ENCODE measurements around the gene NOC4L. TPM values are rescaled to one million over a fixed set of nuclear protein-coding genes. Genes with fewer than 3 reads are reported as not detected.

Gene NOC4L
- polyA plus RNA-seq, 1 of the 3 experiments (the other 2 are of a cell fraction) = 12.9 TPM

DNA sequence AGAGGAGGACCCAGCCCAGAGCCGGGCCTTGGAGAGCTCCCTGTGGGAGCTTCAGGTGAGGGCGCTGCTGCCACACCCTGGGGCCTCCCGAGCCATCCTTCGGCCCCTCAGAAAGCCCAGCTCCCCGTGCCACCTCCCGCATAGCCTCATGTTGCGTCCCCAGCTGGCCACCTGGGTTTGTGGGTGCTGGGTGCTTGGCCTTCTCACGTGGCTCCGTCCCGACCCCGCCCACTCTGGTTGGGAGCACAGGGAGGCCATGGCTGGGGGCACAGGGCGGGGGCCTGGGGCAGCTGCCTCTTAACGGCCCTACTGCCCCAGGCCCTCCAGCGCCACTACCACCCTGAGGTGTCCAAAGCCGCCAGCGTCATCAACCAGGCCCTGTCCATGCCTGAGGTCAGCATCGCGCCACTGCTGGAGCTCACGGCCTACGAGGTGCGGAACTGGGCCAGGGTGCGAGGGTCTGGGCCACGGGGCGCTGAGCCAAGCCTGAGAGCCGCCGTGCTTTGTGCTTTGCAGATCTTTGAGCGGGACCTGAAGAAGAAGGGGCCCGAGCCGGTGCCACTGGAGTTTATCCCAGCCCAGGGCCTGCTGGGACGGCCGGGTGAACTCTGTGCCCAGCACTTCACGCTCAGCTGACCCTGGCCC, 7.6 kb downstream of the NOC4L start:
- Histone ChIP-seq H4K20me1 (ENCODE audit: insufficient read depth) (0 out of 2 replicates have a peak, but pooled peaks cover 3% of the 10 kb centered on the region), H3K36me3 (replicated peaks in 1 of 2; ENCODE audit: control insufficient read depth in 1 of 2, insufficient read depth in 2 of 2, low read length in 1 of 2) (peaks cover 0 to 18% of the 10 kb centered on the region in 2 experiments), H3K9ac (no peak overlapping the region), H3F3A (replicated peaks; ENCODE audit: insufficient read depth) (peaks cover 9% of the 10 kb centered on the region), H2AFZ (ENCODE audit: low read depth) (no peak overlapping the region), H3K9me2 (no peaks in the 10 kb centered on the region), H3K27me3 (ENCODE audit: insufficient read depth) (no peaks in the 10 kb centered on the region), H3K27ac (ENCODE audit: low read depth in 2 of 2, low read length in 1 of 2) (no peak overlapping the region), H3K4me2 (no peak overlapping the region), H3K9me3 (no peaks in the 10 kb centered on the region), H3K79me2 (ENCODE audit: insufficient read depth) (0 out of 2 replicates have a peak, but pooled peaks cover under 1% of the 10 kb centered on the region), H3K4me1 (ENCODE audit: control insufficient read depth in 1 of 2, insufficient read depth in 2 of 2, low read depth in 1 of 2, low read length in 1 of 2) (no peaks in the 10 kb centered on the region), H3K4me3 (ENCODE audit: low read depth in 2 of 2, low read length in 1 of 2) (no peak overlapping the region)
- no peak for DNase-seq
- CTCF ChIA-PET = interaction anchor here (0.6 to 4.9 kb wide), 3 partner anchors 15 to 264 kb away, joined by 3 to 110 read pairs (median 7); no protein-coding TSS in a partner anchor
- WGBS (ENCODE audit: low lambda C conversion rate) = 100% methylated on average over 8 of the region's 32 CpGs
- TF ChIP-seq GABPA (IDR thresholded peaks at IDR 0.05; ENCODE audit: low read depth) = no peak
- no peak for TF ChIP-seq MXI1 (IDR thresholded peaks at IDR 0.05; ENCODE audit: low read depth, low read length)
- TF ChIP-seq RFX5 (IDR thresholded peaks at IDR 0.05; ENCODE audit: low read length) = no peak
- TF ChIP-seq RAD21 (IDR thresholded peaks at IDR 0.05; ENCODE audit: low read length) = no peak
- TF ChIP-seq, protein P1, sequence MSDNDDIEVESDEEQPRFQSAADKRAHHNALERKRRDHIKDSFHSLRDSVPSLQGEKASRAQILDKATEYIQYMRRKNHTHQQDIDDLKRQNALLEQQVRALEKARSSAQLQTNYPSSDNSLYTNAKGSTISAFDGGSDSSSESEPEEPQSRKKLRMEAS (IDR thresholded peaks at IDR 0.05; ENCODE audit: low read depth) = no peak
- TF ChIP-seq CTCF (IDR thresholded peaks at IDR 0.05) = no peak
- TF ChIP-seq SMC3 (IDR thresholded peaks at IDR 0.05; ENCODE audit: low read depth, low read length) = no peak
- no peak for TF ChIP-seq IRF3 (IDR thresholded peaks at IDR 0.05; ENCODE audit: low read depth, low read length)
- TF ChIP-seq JUND (IDR thresholded peaks at IDR 0.05) = no peak
- no peak for TF ChIP-seq FOXJ3 (CRISPR knock-in tag; IDR thresholded peaks at IDR 0.05)
- TF ChIP-seq SIN3A (IDR thresholded peaks at IDR 0.05; ENCODE audit: borderline replicate concordance, low read depth, low read length) = no peak
- no peak for TF ChIP-seq MEF2A (IDR thresholded peaks at IDR 0.05; ENCODE audit: borderline replicate concordance, low read depth)
- TF ChIP-seq NRF1 (IDR thresholded peaks at IDR 0.05; ENCODE audit: low read depth, low read length) = no peak
- TF ChIP-seq CHD2 (IDR thresholded peaks at IDR 0.05; ENCODE audit: low read length, partially characterized antibody) = no peak
- no peak for TF ChIP-seq TCF12 (IDR thresholded peaks at IDR 0.05)
- no peak for TF ChIP-seq EZH2phosphoT487 (IDR thresholded peaks at IDR 0.05; ENCODE audit: borderline replicate concordance, low read depth)
- TF ChIP-seq YY1 (IDR thresholded peaks at IDR 0.05; ENCODE audit: low read depth) = no peak
- TF ChIP-seq, protein P2, sequence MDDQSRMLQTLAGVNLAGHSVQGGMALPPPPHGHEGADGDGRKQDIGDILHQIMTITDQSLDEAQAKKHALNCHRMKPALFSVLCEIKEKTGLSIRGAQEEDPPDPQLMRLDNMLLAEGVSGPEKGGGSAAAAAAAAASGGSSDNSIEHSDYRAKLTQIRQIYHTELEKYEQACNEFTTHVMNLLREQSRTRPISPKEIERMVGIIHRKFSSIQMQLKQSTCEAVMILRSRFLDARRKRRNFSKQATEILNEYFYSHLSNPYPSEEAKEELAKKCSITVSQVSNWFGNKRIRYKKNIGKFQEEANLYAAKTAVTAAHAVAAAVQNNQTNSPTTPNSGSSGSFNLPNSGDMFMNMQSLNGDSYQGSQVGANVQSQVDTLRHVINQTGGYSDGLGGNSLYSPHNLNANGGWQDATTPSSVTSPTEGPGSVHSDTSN (IDR thresholded peaks at IDR 0.05) = no peak
- TF ChIP-seq EP300 (IDR thresholded peaks at IDR 0.05; ENCODE audit: borderline replicate concordance in 1 of 2, low read depth in 1 of 2, low read length in 1 of 2) = no peak
- no peak for TF ChIP-seq POLR2AphosphoS5 (IDR thresholded peaks at IDR 0.05; ENCODE audit: low read depth, low read length)
- POLR2A ChIA-PET = no interaction called here

All from SK-N-SH (cell line).